DOHH2 (cell line): ENCODE data around the gene VEGFD.

Experiments used
- H3F3A ChIP-seq: fragments of 200-600 bp; sonication (generic), shearing (Covaris generic); 2 replicates; pipeline ENCODE4 v1.6.0; 2016; ENCODE audit warnings: antibody characterized with exemption, mild to moderate bottlenecking; ENCODE audit not compliant: control insufficient read depth, insufficient read depth
- H3K27ac ChIP-seq: fragments of 200-600 bp; sonication (generic); 2 replicates; pipeline ENCODE4 v1.5.1; 2014; ENCODE audit warnings: low read depth, mild to moderate bottlenecking, low read length, moderate library complexity
- H3K27me3 ChIP-seq: fragments of 200-600 bp; sonication (generic); 2 replicates; pipeline ENCODE4 v1.6.1; 2014; ENCODE audit warnings: mild to moderate bottlenecking, low read length, mixed read lengths; ENCODE audit not compliant: control insufficient read depth
- H3K36me3 ChIP-seq: fragments of 200-600 bp; sonication (generic); 2 replicates; pipeline ENCODE4 v1.6.1; 2014; ENCODE audit warnings: mild to moderate bottlenecking, low read length, moderate library complexity, mixed read lengths; ENCODE audit not compliant: control insufficient read depth
- H3K4me1 ChIP-seq: fragments of 200-600 bp; sonication (generic); 2 replicates; pipeline ENCODE4 v1.6.1; 2014; ENCODE audit warnings: mild to moderate bottlenecking, low read length, mixed read lengths; ENCODE audit not compliant: control insufficient read depth
- H3K4me2 ChIP-seq: fragments of 200-600 bp; sonication (generic); 2 replicates; pipeline ENCODE4 v1.6.0; 2014; ENCODE audit warnings: mild to moderate bottlenecking, low read length, moderate library complexity
- H3K4me3 ChIP-seq: fragments of 200-600 bp; sonication (generic); 2 replicates; pipeline ENCODE4 v1.5.1; 2014; ENCODE audit warnings: mild to moderate bottlenecking, low read length, mixed read lengths
- H3K79me2 ChIP-seq: fragments of 200-600 bp; sonication (generic); 2 replicates; pipeline ENCODE4 v1.6.1; 2014; ENCODE audit warnings: mild to moderate bottlenecking, low read length, mixed read lengths; ENCODE audit not compliant: control insufficient read depth
- H3K9me2 ChIP-seq: fragments of 200-600 bp; sonication (generic); replicated peaks from 2 replicates; pipeline ENCODE4 v1.6.1; 2014; ENCODE audit warnings: mild to moderate bottlenecking, low read length, mixed read lengths; ENCODE audit not compliant: control insufficient read depth
- H3K9me3 ChIP-seq: fragments of 200-600 bp; sonication (generic); 2 replicates; pipeline ENCODE4 v1.6.1; 2014; ENCODE audit warnings: antibody characterized with exemption, low read length, mixed read lengths; ENCODE audit not compliant: control insufficient read depth, insufficient read depth
- H4K20me1 ChIP-seq: fragments of 200-600 bp; sonication (generic); 2 replicates; pipeline ENCODE4 v1.6.0; 2014; ENCODE audit warnings: low read depth, mild to moderate bottlenecking, antibody characterized with exemption, low read length, moderate library complexity; ENCODE audit not compliant: control insufficient read depth, insufficient read depth
- EZH2phosphoT487 ChIP-seq: fragments of 200-600 bp; sonication (generic); IDR thresholded peaks from 2 replicates; pipeline ENCODE4 v1.6.1; 2017; ENCODE audit warnings: borderline replicate concordance, mild to moderate bottlenecking, antibody characterized with exemption, low read length, moderate library complexity, mixed read lengths
- TF ChIP-seq, protein P1 (sequence below): fragments of 200-600 bp; sonication (generic); IDR thresholded peaks from one replicate; pipeline ENCODE4 v1.5.1; 2014; ENCODE audit warnings: antibody characterized with exemption, mild to moderate bottlenecking, low read depth, low read length; ENCODE audit not compliant: poor library complexity, severe bottlenecking

VEGFD gene

DNA sequence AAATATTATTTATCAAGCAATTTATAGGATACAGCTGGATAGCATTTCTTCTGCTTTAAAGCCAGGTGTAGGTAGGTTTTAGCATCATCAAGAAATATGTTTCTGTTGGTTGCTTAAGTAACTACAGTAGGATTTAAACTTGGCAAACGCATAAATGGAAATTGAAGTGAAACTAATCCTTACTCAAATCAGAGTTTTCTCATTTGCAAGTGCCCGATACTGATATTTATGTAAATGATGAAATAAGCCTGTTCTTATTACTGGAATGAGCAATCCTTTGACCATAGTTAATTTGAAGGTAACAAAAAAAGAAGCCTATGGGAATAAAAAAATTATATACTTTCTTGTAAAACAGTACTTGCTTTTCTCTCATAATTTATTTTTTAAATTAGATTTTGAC is 25.7 kb downstream of the VEGFD start:
- no peaks in the 10 kb centered on the region for H3K27me3 ChIP-seq
- H4K20me1 ChIP-seq = no peaks in the 10 kb centered on the region
- no peaks in the 10 kb centered on the region for H3K36me3 ChIP-seq
- TF ChIP-seq, protein P1, sequence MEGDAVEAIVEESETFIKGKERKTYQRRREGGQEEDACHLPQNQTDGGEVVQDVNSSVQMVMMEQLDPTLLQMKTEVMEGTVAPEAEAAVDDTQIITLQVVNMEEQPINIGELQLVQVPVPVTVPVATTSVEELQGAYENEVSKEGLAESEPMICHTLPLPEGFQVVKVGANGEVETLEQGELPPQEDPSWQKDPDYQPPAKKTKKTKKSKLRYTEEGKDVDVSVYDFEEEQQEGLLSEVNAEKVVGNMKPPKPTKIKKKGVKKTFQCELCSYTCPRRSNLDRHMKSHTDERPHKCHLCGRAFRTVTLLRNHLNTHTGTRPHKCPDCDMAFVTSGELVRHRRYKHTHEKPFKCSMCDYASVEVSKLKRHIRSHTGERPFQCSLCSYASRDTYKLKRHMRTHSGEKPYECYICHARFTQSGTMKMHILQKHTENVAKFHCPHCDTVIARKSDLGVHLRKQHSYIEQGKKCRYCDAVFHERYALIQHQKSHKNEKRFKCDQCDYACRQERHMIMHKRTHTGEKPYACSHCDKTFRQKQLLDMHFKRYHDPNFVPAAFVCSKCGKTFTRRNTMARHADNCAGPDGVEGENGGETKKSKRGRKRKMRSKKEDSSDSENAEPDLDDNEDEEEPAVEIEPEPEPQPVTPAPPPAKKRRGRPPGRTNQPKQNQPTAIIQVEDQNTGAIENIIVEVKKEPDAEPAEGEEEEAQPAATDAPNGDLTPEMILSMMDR = no peak
- TF ChIP-seq EZH2phosphoT487 = no peak
- H3K9me2 ChIP-seq = no peaks in the 10 kb centered on the region
- no peaks in the 10 kb centered on the region for H3F3A ChIP-seq
- no peak overlapping the region for H3K4me3 ChIP-seq
- H3K9me3 ChIP-seq = no peaks in the 10 kb centered on the region
- H3K27ac ChIP-seq = peak overlapping the region; percentile 58
- H3K4me2 ChIP-seq = peak overlapping the region; percentile 18
- peaks cover 60% of the 10 kb centered on the region for H3K4me1 ChIP-seq
- no peaks in the 10 kb centered on the region for H3K79me2 ChIP-seq

DNA sequence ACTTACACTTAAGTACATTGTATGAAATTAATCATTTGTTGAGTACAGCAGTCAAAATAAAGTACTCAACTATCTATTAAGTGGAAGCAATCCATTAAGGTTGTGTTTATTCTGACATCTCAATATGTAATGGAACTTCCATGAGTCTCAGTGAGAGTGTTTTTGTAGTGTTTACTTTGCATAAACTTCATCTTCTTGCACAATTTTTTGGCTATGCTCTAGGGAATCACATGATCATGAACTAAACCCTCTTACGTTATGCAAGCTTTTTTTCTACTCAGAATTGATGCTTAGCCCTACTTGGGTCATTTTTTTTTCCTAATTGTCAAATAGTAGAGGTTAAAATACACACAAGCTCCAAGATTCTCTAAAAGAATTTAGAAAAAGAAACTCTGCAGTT is 27.8 kb downstream of the VEGFD start:
- H3K9me3 ChIP-seq = no peaks in the 10 kb centered on the region
- H3K27ac ChIP-seq = peak overlapping the region; percentile 58; the same call in 1 of the 2 replicates
- H3K27me3 ChIP-seq = no peaks in the 10 kb centered on the region
- H3K4me2 ChIP-seq = no peak overlapping the region
- H3K36me3 ChIP-seq = no peaks in the 10 kb centered on the region
- TF ChIP-seq, protein P1 = no peak
- TF ChIP-seq EZH2phosphoT487 = no peak
- no peak overlapping the region for H3K4me3 ChIP-seq
- no peaks in the 10 kb centered on the region for H3F3A ChIP-seq
- H3K4me1 ChIP-seq = peaks cover 67% of the 10 kb centered on the region
- H3K9me2 ChIP-seq = no peaks in the 10 kb centered on the region
- no peaks in the 10 kb centered on the region for H4K20me1 ChIP-seq
- H3K79me2 ChIP-seq = no peaks in the 10 kb centered on the region

GRCh38 chrX:15350329-15350996 is 33.8 kb downstream of the VEGFD start:
- Histone ChIP-seq H3K79me2 (no peaks in the 10 kb centered on the region), H3K9me2 (no peaks in the 10 kb centered on the region), H3F3A (no peaks in the 10 kb centered on the region), H4K20me1 (no peaks in the 10 kb centered on the region), H3K4me1 (peaks cover 20% of the 10 kb centered on the region), H3K9me3 (no peaks in the 10 kb centered on the region), H3K36me3 (no peaks in the 10 kb centered on the region), H3K4me3 (no peak overlapping the region), H3K4me2 (no peak overlapping the region), H3K27ac (no peak overlapping the region), H3K27me3 (no peaks in the 10 kb centered on the region)
- TF ChIP-seq, protein P1 = no peak
- no peak for TF ChIP-seq EZH2phosphoT487
